ENCODE data around the gene PFDN6. TPM values are rescaled to one million over a fixed set of nuclear protein-coding genes. Genes with fewer than 3 reads are reported as not detected.

The PFDN6 gene
- total and polyA plus RNA-seq, 2 experiments from 2014 or later = 56.1 to 62.2 TPM

DNA sequence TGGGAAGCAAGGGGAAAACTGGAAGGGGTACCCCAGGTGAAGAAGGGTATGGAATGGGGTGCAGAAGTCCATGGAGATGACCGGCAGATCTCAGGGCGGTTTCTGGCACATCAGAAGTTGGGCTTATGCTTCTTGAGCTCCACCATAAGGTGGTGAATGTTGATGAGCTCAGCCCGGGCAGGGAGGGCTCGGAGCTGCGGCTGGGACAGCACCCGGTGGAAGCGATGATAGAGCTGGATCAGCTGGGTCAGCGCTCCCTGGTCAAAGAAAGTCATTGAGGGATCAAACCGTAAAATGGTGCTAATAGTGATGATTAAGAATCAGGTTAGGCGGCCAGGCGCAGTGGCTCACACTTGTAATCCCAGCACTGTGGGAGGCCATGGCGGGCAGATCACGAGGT is 38.7 kb upstream of the PFDN6 start (continued):
- TF ChIP-seq, protein P1, sequence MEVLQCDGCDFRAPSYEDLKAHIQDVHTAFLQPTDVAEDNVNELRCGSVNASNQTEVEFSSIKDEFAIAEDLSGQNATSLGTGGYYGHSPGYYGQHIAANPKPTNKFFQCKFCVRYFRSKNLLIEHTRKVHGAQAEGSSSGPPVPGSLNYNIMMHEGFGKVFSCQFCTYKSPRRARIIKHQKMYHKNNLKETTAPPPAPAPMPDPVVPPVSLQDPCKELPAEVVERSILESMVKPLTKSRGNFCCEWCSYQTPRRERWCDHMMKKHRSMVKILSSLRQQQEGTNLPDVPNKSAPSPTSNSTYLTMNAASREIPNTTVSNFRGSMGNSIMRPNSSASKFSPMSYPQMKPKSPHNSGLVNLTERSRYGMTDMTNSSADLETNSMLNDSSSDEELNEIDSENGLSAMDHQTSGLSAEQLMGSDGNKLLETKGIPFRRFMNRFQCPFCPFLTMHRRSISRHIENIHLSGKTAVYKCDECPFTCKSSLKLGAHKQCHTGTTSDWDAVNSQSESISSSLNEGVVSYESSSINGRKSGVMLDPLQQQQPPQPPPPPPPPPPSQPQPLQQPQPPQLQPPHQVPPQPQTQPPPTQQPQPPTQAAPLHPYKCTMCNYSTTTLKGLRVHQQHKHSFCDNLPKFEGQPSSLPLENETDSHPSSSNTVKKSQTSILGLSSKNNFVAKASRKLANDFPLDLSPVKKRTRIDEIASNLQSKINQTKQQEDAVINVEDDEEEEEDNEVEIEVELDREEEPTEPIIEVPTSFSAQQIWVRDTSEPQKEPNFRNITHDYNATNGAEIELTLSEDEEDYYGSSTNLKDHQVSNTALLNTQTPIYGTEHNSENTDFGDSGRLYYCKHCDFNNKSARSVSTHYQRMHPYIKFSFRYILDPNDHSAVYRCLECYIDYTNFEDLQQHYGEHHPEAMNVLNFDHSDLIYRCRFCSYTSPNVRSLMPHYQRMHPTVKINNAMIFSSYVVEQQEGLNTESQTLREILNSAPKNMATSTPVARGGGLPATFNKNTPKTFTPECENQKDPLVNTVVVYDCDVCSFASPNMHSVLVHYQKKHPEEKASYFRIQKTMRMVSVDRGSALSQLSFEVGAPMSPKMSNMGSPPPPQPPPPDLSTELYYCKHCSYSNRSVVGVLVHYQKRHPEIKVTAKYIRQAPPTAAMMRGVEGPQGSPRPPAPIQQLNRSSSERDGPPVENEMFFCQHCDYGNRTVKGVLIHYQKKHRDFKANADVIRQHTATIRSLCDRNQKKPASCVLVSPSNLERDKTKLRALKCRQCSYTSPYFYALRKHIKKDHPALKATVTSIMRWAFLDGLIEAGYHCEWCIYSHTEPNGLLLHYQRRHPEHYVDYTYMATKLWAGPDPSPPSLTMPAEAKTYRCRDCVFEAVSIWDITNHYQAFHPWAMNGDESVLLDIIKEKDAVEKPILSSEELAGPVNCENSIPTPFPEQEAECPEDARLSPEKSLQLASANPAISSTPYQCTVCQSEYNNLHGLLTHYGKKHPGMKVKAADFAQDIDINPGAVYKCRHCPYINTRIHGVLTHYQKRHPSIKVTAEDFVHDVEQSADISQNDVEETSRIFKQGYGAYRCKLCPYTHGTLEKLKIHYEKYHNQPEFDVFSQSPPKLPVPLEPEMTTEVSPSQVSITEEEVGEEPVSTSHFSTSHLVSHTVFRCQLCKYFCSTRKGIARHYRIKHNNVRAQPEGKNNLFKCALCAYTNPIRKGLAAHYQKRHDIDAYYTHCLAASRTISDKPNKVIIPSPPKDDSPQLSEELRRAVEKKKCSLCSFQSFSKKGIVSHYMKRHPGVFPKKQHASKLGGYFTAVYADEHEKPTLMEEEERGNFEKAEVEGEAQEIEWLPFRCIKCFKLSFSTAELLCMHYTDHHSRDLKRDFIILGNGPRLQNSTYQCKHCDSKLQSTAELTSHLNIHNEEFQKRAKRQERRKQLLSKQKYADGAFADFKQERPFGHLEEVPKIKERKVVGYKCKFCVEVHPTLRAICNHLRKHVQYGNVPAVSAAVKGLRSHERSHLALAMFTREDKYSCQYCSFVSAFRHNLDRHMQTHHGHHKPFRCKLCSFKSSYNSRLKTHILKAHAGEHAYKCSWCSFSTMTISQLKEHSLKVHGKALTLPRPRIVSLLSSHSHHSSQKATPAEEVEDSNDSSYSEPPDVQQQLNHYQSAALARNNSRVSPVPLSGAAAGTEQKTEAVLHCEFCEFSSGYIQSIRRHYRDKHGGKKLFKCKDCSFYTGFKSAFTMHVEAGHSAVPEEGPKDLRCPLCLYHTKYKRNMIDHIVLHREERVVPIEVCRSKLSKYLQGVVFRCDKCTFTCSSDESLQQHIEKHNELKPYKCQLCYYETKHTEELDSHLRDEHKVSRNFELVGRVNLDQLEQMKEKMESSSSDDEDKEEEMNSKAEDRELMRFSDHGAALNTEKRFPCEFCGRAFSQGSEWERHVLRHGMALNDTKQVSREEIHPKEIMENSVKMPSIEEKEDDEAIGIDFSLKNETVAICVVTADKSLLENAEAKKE (CRISPR knock-in tag; IDR thresholded peaks at IDR 0.05) = no peak
- TF ChIP-seq, protein P2, sequence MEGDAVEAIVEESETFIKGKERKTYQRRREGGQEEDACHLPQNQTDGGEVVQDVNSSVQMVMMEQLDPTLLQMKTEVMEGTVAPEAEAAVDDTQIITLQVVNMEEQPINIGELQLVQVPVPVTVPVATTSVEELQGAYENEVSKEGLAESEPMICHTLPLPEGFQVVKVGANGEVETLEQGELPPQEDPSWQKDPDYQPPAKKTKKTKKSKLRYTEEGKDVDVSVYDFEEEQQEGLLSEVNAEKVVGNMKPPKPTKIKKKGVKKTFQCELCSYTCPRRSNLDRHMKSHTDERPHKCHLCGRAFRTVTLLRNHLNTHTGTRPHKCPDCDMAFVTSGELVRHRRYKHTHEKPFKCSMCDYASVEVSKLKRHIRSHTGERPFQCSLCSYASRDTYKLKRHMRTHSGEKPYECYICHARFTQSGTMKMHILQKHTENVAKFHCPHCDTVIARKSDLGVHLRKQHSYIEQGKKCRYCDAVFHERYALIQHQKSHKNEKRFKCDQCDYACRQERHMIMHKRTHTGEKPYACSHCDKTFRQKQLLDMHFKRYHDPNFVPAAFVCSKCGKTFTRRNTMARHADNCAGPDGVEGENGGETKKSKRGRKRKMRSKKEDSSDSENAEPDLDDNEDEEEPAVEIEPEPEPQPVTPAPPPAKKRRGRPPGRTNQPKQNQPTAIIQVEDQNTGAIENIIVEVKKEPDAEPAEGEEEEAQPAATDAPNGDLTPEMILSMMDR (conservative IDR thresholded peaks at IDR 0.05; ENCODE audit: low read depth in 2 of 2) = no peak
- TF ChIP-seq EZH2 (IDR thresholded peaks at IDR 0.05; ENCODE audit: low read depth, unreplicated experiment) (no peak), STAT1 (IDR thresholded peaks at IDR 0.05; ENCODE audit: unreplicated experiment) (no peak), ZNF114 (CRISPR knock-in tag; IDR thresholded peaks at IDR 0.05) (no peak), NANOG (IDR thresholded peaks at IDR 0.05; ENCODE audit: borderline replicate concordance) (no peak), POLR2AphosphoS5 (IDR thresholded peaks at IDR 0.05; ENCODE audit: low read depth) (no peak)
- TF ChIP-seq, protein P3, sequence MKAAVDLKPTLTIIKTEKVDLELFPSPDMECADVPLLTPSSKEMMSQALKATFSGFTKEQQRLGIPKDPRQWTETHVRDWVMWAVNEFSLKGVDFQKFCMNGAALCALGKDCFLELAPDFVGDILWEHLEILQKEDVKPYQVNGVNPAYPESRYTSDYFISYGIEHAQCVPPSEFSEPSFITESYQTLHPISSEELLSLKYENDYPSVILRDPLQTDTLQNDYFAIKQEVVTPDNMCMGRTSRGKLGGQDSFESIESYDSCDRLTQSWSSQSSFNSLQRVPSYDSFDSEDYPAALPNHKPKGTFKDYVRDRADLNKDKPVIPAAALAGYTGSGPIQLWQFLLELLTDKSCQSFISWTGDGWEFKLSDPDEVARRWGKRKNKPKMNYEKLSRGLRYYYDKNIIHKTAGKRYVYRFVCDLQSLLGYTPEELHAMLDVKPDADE (IDR thresholded peaks at IDR 0.05) = no peak
